DMS 273 (cell line): Measurements from ENCODE around the gene MRPL38.

Experiments
- DNase-seq: peaks from one replicate; lab custom pipeline; 2025; ENCODE audit not compliant: unreplicated experiment; lab: John Stamatoyannopoulos, UW

MRPL38 gene

DNA sequence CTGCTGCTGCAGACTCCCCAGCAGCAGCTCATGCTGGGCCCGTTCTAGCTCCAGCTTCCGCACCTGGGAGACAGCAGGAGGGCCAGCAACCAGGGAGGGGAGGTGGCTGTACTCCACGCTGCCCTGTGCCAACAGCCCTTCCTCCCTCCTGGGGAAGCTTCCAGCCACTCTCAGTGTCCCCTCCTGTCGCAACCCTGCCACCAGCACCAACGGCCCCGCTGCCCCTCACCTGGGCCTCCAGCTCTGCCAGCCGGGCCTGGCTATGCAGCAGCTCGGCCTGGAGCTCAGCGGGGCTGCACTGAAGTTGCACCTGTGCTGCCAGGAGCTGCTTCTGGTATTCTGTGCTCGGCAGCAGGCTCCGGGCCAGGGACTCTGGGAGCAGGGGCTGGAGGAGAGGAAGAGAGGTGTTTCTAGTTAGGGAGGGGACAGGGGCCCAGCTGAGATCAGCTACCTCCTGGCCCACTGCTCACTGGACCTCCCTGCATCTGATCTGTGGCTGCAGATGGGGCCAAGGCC, 15.4 kb upstream of the MRPL38 start:
- no peak for DNase-seq

- DNase-seq = no peak
Measured at GRCh38 chr17:75919611-75920010, 14.9 kb upstream of the MRPL38 start.

DNA sequence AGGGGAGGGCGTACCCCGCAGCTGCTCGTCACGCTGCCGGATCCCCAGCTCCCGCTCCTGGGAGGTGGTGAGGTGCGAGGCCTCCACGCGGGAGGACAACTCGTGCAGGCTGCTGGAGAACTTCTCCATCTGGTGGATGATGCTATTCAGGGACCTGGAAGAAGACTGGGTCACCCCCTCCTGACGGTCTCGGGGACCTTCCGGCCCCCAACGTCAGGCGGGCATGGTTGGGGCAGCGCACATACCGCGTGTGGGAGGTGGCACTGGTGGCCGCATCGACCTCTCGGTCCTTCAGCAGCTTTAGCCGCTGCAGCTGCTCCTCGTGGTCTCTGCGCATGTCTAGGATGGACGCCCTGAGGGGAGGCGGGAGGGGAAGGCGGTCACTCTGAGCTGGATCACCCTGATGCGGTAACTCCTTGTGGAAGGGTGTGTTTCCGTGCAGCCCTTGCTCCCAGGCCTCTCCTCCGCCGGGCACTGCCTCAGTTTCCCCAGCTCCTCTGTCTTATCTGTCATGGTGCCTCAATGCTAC, 13.3 kb upstream of the MRPL38 start:
- DNase-seq = no peak

- DNase-seq = peak; percentile 31
Measured at GRCh38 chr17:75917141-75917916, 12.6 kb upstream of the MRPL38 start.

GRCh38 chr17:75915268-75915667, 10.6 kb upstream of the MRPL38 start:
- no peak for DNase-seq

DNA sequence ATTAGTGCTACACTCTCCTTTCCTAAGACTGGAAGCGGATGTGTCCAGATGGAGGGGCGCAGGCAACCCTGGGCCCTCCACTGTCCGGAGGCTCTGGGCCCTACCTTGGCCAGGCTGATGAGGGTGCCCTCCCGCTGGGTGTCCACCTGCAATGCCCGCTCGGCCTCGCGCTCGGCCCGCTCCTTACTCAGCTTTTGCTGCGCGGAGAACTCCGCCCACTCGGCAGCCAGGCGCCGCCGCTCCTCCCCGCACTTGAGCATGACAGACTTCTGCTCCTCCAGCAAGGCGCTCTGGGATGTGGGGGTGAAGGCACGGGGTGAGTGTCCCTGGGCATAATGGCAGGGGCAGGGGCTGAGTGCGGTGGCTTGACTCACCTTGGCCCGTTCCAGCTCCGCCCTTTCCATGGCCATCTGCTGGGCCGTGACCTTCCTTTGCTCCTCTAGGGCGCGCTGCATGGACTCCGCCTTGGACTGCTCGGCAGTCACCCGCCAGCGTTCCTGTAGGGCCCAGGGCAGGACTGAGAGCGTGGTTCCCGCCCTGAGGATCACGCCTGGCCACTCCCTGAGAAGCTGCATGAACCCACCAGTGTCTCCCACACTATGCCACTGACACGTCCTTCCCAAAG, 10.1 kb upstream of the MRPL38 start:
- DNase-seq = no peak

DNA sequence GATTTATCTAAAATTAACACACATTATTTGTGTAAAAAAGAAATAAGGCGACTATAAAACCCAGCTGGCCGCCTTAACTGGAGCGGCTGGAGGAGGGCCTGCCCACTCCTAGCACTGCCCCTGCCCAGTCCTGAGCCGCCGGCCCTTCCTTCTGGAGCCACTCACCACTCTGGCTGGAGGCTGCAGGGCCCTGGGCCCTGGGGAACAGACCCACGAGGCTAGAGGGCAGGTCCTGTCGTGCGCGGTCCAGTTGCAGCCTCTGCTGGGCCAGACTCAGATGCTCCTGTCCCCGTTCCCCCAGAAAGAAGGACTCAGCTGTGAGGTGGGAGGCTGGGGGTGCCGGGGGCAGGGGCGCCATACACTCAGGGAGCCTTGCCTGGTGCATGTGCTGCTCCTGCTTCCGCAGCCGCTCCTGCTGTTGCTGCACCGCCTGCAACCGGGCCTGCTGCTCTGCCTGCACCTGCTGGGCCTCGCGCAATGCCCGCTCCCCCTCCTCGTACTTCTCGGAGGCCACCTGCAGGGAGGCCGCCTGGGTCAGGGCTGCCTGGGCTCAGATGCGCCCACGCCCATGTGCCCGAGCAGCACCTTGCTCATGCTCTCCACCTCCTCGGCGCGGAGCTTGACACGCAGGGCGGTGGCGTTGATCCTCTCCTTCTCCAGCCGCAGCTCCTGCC, 9.0 kb upstream of the MRPL38 start:
- no peak for DNase-seq

GRCh38 chr17:75910699-75911098, 6.0 kb upstream of the MRPL38 start:
- DNase-seq = no peak

DNA sequence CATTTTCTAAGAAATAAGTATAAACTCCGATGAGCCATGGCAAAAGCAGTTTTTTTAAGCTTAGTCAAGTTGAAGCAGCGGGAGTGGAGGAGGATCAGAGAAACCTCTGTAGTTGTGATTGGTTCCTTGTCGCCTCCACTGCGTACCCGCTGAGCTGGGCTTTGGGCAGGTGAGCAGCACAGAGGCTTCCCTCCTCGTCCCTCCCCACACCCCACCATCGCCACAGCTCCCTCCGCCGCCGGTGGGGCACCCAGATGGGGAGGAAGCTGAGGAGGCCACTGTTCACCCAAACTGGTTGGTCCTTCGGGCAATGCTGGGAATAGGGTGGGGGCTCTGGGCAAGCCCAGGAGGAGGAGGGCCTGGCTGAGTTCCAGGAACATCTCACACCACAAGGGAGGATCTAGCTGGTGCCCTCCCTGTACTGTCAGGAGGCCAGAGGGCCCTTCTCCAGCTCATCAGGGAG, 5.2 kb upstream of the MRPL38 start:
- peak; percentile 78 for DNase-seq

- peak; percentile 62 for DNase-seq
Measured at GRCh38 chr17:75909051-75909811, 4.5 kb upstream of the MRPL38 start.

DNA sequence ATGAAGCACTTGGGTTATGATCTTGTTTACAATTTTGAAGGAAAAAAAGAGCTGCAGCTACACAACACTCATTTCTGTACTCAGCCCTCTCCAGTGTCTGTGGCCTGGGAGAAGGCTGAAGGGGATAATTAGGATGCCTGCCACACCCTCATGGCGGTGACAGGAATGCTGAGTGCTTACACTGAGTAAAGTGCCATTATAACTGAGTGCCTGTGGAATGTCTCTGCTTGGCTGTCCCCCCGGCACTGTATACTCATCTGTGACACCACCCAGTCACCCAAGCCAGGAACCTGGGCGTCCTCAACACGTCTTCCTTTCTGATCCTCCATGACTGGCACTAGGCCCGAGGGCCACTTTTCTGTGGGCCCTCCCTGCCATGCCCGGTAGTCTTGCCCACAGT, 3.5 kb upstream of the MRPL38 start:
- DNase-seq = no peak

- DNase-seq = no peak
Measured at GRCh38 chr17:75906143-75906884, 1.6 kb upstream of the MRPL38 start.

GRCh38 chr17:75902406-75902805, 2.3 kb downstream of the MRPL38 start:
- DNase-seq = no peak

GRCh38 chr17:75901727-75902126, 3.0 kb downstream of the MRPL38 start:
- no peak for DNase-seq

GRCh38 chr17:75900691-75901533, 3.8 kb downstream of the MRPL38 start:
- DNase-seq = no peak

GRCh38 chr17:75899767-75900468, 4.8 kb downstream of the MRPL38 start:
- DNase-seq = no peak

GRCh38 chr17:75899353-75899752, 5.3 kb downstream of the MRPL38 start:
- no peak for DNase-seq

DNA sequence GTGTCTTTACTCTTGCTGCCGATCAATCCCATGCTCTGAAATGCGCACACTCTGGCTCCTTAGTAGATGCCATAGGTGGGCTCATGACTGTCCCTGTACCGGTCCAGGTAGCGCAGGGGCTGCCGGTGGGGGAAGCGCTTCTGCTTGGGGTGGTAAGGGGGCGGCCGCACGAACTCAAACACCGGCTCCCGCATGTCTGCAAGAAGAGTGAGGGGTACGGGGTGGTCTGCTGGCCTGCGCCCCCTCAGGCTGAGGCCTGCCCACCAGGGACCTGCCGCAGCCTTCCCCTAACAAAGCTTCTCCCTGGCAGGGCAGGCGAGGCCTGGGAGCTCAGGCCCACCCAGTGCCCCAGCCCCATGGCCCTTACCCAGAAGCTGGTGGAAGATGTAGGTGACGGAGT, 5.9 kb downstream of the MRPL38 start:
- no peak for DNase-seq

- DNase-seq = no peak
Measured at GRCh38 chr17:75898065-75898464, 6.6 kb downstream of the MRPL38 start.
